ENCODE data around the gene OSBPL2.

OSBPL2 gene

DNA sequence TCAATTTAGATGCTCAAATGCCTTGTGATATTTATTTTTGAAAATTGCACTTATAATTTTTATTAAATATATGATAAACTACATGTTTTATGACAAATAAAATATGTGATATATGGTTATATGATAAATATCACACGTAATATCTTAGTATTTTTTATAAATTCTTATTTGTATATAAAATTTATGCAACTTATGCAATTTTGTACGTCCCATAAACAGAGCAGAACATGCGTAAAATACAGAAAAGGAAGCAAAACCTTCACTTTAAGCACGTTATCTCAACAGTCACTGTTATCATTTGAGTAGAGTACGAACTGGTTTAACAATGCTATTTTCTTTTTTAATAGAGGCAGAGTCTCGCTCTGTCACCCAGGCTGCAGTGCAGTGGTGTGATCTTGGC lies 48.8 kb downstream of the OSBPL2 start:
- no peak for DNase-seq

DNA sequence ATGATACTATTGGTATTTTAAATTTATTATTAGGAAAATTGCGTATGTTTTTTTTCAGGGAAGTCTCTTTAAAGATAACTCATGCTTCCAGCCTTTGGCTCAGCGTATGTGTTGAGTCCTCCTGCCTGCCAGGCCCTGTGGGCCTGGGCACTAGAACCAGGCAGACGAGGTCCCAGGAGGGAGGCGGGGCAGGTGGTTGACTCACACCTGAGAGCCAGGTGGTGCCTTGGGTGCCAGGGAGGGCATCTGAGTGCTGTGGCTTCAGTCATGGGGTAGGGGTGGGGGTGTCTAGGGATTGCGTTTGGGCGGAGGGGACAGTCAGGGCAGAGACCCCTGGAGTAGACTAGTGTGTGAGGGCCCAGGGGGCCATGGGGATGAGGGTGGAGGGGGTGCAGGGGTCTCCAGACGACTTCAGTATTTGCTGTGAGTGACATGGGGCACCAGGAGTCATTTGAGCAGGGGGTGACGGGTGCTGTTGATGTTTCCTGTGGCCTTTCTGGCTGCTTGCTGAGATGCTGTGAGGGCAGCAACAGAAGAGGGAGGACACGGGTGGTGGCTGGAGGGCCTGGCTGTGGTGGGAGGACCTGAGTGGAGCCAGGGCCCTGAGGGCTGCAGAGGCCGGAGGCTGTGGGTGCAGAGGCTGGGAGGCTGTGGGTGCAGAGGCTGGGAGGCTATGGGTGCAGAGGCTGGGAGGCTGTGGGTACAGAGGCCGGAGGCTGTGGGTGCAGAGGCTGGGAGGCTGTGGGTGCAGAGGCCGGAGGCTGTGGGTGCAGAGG lies 49.6 kb downstream of the OSBPL2 start:
- no peak for DNase-seq

DNA sequence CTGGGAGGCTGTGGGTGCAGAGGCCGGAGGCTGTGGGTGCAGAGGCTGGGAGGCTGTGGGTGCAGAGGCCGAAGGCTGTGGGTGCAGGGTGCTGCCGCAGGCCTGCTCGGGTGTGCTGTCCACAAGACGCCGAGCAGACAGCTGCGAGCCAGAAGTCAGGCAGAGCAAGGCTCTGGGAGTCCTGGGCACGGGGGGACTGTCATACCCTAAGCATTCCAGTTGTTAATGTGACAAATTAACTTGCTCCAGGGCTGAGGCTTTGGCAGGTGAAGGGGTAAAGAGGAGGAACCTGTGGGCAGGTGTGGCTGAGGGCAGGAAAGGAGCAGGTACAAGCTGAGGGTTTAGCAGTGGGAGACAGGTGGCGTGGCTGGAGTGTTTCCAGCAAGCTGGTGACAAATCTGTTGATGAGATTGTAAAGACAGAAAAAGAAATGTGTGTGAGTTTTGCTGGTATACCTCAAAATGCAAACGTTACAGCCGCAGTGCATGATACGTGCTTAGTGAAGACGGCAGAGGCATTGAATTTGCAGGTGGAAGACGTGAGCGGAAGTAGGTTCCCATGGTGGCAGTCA lies 50.3 kb downstream of the OSBPL2 start:
- DNase-seq, result no peak

DNA sequence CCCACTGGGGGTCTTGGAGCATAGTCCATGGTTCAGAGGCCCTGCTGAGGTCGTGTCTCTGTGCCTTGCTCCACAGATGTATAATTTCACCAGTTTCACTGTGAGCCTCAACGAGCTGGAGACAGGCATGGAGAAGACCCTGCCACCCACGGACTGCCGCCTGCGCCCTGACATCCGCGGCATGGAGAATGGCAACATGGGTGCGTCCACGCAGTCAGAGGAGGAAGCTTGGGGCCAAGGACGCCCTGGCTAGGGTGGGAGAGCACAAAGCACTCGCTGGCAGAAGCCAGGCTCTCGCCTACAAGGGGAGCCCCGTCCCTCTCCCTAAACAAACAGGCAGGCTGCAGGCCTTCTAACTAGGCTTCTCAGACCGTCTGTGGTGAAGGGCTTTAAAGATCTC lies 50.8 kb downstream of the OSBPL2 start:
- no peak for DNase-seq

DNA sequence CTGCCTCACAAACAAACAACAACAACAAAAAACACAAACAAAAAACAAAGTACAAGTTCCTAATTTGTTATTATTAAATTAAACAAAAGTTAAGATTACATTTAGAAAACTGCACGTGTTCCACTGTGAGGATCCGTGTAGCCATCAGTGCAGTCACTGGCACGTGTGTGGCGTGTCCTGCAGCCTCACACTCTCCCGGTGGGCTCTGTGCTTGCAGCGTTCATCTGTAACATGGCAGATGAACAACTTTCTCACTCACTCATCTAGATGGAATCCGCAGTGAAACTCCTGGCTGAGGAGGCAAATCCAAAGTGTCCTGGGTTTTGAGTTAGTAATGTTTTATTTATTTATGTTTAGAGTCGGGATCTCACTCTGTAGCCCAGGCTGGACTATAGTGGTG lies 51.6 kb downstream of the OSBPL2 start:
- no peak for DNase-seq

DNA sequence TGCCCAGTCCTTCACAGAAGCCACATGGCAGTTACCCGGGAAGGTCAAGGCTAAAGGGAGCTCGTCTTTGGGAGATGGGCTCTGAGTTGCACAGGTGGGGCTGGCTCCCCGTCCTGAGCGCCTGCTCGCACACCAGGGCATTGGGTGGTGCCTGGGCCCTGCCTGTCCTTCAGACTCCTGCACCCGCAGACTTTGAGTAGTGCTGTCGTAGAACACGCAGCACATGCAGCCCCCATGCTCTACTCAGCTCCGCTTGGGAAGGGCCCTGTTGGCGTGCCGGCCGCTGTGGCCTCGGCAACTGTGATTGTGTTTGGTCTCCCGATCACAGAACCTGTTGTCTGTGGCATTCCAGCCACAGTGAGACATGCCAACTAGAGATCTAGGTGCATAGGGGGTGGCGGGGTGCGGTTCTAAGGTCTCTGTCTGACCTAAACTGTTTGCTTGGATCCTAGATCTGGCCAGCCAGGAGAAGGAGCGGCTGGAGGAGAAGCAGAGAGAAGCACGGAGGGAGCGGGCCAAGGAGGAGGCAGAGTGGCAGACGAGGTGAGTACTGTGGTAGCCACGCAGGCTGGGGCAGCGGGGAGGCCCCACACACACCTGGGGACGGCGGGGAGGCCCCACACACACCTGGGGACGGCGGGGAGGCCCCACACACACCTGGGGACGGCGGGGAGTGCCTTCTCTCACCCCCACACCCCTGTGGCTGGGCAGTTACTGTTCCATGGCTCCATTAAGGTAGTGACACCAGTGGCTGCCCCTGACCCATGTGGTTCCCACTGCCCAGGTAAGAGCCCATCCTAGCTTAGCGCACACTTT lies 53.1 kb downstream of the OSBPL2 start:
- no peak for DNase-seq

GRCh38 chr20:62292108-62292507 lies 53.8 kb downstream of the OSBPL2 start:
- DNase-seq, result no peak

DNA sequence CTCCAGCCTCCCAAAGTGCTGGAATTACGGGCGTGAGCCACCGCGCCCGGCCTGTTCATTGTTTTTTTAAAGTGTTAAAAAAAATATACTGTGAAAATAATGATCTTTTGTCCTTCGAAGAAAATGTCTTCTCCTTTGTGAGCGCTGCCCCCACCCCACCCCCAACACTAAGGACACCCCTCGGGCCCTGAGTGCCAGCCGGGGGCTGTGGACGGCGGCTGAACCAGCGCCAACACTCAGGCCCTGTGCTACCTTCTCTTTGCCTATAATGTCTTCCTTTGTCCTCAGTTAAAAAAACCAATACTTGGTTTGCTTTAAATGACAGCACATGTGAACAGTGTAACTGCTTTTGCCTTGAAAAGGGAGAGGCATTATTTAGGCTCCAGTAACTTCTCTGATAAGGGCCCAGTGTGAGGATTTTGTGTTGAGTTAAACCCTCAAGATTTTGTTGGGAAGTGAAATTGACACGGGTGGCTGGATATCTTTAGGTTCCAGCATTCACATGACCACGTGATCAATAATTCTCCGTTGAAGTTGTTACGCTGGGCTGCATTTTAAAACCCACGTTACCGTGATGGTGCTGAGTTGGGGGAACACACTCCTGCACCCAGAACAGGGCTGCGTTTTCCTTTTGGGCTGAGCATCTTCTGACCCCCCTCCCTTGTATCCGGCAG lies 54.9 kb downstream of the OSBPL2 start:
- no peak for DNase-seq

DNA sequence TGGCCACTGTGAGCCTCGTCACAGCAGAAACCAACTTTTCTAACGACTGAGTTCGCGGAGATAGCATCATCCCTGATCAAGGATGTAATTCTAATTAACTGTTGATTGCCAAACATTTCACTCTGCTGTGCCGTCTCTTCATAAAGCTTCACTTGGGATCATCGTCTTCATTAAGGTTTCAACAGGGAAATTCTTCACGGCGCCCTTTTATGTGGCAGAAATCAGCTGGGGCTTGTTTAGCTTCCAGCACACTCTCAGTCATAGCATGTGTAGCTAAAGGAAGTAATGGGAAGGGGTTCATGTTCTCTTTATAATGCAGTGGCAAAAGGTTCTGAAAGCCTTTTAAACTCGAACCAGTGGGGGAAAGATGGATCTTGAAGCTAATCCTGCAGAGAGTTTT lies 55.6 kb downstream of the OSBPL2 start:
- DNase-seq, result no peak

DNA sequence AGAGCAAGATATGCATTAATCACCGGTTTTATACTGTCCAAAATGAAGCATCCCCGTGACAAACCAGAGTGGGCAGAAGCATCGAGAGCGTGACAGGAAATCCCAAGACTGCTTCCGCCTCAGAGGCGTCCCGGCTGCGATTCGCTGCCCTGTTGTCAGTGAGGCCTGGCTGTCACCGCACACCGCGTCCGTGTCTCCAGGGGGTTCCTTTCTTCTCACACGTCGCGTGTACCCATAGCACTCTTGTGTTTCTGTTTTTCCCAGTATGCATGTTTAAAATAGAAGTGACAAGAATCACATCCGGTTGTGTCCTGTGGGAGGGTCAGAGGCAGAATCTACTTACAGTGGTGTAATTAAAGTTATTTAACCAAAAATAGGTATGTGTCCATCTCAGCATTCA lies 56.2 kb downstream of the OSBPL2 start:
- no peak for DNase-seq

DNA sequence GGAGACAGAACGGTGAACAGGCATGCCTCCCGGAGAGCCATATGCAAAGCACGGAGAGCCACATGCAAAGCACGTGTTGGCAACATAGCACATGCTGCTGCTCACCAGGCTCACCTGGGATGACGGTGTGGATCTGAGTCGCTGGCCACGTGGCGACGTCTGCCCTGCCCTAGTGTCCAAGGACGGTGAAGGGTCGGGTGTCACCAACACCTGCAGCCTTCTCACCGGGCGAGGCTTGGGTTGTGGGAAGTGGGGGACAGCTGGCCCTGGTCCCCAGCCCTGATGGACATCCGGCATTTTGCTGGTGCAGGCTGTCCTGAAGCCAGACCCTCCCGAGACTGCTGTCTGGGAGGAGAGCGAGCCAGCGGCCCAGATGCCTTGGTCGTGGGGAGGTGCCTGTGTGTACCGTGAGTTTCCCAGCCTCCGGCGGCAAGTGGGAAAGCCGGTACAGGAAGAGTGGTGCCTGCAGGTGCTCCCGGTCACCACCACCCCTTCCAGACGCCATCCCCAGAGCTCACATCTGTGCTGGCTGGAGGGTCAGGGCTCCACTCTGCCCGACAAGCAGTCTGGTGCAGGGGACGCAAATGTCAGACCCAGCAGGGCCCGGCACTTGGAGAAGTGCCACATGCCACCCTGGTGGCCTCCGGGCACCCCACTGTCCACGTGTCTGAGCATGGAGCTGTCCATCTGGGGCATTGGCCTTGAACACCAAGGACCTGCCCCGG lies 58.6 kb downstream of the OSBPL2 start:
- DNase-seq, result no peak

GRCh38 chr20:62297449-62298227 lies 59.3 kb downstream of the OSBPL2 start:
- no peak for DNase-seq

- DNase-seq, result no peak
These were observed 60.4 kb downstream of the OSBPL2 start for GRCh38 chr20:62298577-62299249.

GRCh38 chr20:62299666-62300236 lies 61.4 kb downstream of the OSBPL2 start:
- DNase-seq, result no peak

GRCh38 chr20:62300319-62300718 lies 62.0 kb downstream of the OSBPL2 start:
- DNase-seq, result no peak

GRCh38 chr20:62301111-62301668 lies 62.9 kb downstream of the OSBPL2 start:
- no peak for DNase-seq

- DNase-seq, result peak; percentile 85
These were observed 63.5 kb downstream of the OSBPL2 start for GRCh38 chr20:62301773-62302340.

GRCh38 chr20:62302341-62303061 lies 64.2 kb downstream of the OSBPL2 start, which contains the start of gene ADRM1:
Gene ADRM1, plus strand, starts transcription at chr20:62302997. Its CDS starts 572 bp downstream, at chr20:62303569.
- peak; percentile 98 for DNase-seq

DNA sequence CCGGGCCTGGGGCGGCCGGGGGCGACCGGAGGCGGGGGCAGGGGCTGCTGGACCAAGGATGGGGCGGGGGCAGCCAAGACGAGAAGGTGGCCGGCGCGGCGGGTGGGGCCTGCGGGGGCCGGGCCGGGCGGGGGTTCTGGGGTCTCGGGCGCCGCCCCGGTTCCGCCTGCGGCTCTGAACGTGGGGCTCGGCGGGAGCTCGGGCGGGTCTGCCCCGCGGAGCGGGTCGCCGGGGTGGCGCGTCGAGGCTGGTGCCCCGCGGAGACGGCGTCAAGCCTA lies 64.7 kb downstream of the OSBPL2 start:
- no peak for DNase-seq

Data from activated T-cell treated with anti-CD3 and anti-CD28 coated beads, Interleukin-2, amount 50 U/mL, for 1 hour (primary cell).